Measurements from ENCODE around the gene PDXP.
"Not testable (repeated sequence)": the region's sequence is repeated elsewhere in the genome, so short reads cannot be mapped to it uniquely, and the experiment has no call there.

PDXP gene, protein sequence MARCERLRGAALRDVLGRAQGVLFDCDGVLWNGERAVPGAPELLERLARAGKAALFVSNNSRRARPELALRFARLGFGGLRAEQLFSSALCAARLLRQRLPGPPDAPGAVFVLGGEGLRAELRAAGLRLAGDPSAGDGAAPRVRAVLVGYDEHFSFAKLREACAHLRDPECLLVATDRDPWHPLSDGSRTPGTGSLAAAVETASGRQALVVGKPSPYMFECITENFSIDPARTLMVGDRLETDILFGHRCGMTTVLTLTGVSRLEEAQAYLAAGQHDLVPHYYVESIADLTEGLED

DNA sequence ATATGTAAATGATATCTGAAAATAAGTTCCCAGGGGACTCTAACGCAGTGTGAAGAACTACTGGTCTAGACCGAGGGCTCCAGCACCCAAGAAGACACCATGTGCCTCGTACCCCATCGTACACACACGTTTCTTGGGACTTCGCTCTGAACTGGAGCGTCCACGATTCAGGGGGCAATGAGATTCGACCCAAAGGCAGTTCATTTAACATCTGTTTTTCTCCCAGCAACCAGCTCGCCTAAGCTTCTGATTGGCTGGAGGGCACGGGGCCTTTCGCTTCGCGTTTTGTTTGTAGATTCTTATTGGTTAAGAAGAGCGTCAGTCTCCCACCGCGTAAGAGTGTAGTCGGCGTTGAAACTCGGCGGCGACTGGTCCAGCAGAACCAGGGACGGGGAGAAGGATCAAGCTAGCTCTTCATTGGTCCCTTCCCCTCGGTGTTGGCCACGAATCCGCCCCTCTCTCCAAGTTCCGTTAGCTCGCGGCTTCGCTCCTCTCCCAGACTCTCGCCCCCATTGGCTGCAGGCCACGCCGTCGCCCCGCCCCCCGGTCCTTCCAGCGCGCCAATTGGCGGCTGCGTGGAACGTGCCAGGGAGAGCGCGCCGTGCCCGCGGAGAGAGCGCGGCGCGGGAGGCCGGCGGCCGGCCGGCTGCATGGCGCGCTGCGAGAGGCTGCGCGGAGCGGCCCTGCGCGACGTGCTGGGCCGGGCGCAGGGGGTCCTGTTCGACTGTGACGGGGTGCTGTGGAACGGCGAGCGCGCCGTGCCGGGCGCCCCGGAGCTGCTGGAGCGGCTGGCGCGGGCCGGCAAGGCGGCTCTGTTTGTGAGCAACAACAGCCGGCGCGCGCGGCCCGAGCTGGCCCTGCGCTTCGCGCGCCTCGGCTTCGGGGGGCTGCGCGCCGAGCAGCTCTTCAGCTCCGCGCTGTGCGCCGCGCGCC is at the start of gene PDXP:
Gene PDXP, plus strand, starts transcription at position 591 of the 933 bp plus-strand sequence. Its CDS starts 60 bp downstream, at position 651.
- DNase-seq: peak; percentile 100

DNA sequence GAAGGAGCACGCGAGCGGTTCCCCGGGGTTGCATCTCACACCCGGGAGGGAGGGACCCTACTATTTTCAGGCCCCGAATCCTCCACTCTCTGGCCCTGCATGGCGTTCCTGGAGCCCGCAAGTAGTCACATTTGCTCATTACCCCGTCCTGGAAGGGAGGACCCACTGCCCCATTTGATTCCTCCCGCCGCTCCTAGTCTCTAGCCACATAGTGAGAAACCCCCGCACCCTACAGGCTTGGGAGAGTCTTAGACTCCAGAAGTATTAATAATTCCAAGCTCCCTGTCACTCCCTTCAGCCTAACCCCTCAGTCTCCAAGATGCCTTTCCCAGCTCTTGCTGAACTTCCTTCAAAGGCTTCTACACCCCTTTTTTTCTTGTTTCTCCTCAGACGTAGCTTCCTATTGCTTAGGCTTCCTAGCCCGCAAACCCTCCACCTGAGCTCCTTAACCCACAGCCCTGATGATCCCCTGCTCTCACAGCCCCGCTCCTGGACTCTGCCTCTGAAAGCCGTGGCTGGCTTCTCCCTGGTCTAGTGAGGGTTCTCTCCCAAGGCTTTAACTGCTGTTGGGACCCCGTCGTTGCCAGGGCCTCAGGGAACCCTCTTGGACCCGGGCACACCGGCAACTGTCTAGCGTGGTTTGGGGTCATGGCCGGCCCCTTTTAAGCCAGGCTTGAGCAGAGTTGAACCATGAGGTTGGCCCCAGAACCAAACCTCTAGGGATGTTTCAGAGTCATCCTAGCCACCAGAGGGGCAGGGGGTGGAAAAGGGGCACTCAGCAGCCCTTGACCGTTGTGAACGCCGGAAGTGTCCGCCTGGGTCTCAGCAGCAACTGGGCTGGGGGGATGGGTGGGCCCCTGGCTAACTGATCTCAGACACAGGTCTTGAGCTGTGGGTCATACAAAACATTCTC is 49.0 kb upstream of the PDXP start:
- no peak for DNase-seq

GRCh38 chr22:37610153-37610475 is 48.4 kb upstream of the PDXP start:
- not testable (repeated sequence) for DNase-seq

DNA sequence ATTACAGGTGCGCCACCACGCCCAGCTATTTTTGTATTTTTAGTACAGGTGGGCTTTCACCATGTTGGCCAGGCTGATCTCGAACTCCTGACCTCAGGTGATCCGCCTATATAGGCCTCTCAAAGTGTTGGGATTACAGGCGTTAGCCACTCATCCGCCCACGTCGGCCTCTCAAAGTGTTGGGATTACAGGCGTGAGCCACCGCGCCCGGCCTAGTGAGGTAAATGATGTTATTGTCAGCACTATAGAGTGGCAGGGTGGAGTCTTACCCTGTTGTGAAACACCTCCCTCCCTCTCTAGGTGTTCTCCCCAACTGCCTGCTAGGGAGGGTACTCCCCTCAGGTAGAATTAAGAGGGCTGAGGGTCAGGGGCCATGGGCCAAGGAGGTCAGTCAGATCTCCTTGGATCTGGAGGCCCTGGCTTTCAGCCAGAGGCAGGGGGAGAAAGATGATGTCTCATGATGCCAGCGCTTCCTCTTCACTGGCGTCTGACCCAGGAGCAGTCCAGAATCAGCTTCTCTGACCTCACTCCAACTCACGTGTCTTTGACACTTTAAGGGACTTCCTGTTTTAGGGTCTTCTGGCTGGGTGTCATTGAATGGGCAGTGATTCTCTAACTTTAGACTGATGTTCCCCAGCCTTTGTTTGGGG is 47.9 kb upstream of the PDXP start:
- DNase-seq: no peak

- no peak for DNase-seq
These were observed 47.3 kb upstream of the PDXP start for GRCh38 chr22:37611207-37611606.

GRCh38 chr22:37616201-37617083 is 42.1 kb upstream of the PDXP start:
- no peak for DNase-seq

DNA sequence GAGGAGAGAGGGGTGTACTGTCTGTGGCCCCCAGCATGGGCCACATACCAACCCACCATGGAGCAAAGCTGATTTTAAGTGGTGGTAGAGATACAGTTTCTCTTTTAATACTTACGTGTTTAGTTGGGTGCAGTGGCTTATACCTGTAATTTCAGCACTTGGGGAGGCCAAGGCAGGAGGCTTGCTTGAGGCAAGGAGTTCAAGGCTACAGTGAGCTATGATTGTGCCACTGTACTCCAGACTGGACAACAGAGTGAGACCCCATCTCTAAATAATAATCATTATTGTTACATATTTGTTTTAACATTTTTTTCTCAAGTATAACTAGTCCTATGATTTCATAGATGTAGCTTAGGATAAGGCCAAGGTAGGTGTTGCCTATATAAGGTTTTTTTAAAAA is 41.1 kb upstream of the PDXP start:
- no peak for DNase-seq

GRCh38 chr22:37618072-37618656 is 40.4 kb upstream of the PDXP start:
- no peak for DNase-seq

DNA sequence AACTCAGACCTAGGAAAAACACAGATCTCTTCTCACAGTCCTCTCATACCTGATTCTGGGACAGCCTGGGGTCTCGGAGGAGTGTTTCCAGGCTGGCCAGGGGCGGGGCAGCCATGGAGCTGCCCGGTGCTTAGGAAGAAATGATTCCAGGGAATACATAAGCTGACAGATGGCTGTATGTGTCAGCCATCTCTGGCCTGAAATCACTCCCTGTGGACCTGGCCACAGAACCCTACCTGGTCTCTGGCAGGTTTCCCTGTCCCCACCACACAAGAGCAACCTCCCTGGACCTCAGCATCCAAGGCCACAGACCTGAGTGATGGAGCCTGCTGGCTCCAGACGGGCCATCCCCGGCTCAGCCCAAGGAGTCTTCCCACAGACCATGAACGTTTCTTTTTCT is 39.8 kb upstream of the PDXP start:
- DNase-seq: no peak

DNA sequence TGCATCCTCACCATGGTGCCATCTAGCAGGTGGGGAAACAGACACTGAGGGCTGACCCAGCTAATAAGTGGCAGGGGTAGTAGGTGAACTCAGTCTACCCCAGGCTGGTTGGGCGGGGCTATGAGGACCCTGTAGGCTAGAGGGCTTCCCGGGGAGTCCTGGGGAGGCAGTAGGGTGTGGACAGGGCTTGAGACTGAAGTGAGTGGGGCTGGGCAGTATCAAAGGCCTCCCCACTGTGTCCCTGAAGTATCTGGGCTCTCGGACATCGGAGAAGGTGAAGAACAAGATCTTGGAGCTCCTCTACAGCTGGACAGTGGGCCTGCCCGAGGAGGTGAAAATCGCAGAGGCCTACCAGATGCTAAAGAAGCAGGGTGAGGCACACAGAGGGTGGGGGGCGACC is 38.5 kb upstream of the PDXP start:
- no peak for DNase-seq

- no peak for DNase-seq
These were observed 37.1 kb upstream of the PDXP start for GRCh38 chr22:37621352-37621860.

GRCh38 chr22:37623075-37624016 is 35.2 kb upstream of the PDXP start:
- peak; percentile 52 for DNase-seq

DNA sequence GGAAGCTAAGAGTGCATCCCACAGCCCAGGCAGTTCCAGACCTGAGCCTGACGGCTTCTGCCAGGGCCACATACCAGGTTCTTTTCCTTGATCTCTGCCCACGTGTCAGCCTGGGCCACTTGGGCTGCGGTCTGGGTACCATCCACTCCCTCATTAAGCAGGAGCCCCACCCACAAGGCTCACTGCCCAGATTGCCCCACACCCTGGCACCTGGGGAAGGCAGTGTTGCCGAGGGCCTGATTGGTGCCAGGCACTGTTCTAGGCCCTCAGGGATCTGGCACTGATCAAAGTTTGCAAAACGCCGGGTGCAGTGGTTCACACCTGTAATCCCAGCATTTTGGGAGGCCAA is 34.5 kb upstream of the PDXP start:
- DNase-seq: no peak

GRCh38 chr22:37624876-37625275 is 33.6 kb upstream of the PDXP start:
- DNase-seq: no peak

DNA sequence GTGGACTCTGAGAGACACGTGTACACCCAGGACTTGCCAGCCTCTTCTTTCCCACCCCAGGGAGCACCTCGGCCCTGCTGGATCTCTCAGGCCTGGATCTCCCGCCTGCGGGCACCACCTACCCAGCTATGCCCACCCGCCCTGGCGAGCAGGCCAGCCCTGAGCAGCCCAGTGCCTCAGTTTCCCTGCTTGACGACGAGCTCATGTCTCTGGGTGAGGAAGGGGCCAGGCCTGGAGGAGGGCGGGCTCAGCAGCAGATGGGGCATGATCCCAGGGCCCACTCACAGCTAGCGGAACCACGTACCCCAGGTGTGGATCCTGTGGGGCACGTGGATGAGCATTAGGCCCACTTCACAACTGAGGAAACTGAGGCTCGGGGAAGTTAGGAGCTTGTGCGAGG is 32.8 kb upstream of the PDXP start:
- no peak for DNase-seq

- DNase-seq: peak; percentile 10
These were observed 32.4 kb upstream of the PDXP start for GRCh38 chr22:37626144-37626543.

DNA sequence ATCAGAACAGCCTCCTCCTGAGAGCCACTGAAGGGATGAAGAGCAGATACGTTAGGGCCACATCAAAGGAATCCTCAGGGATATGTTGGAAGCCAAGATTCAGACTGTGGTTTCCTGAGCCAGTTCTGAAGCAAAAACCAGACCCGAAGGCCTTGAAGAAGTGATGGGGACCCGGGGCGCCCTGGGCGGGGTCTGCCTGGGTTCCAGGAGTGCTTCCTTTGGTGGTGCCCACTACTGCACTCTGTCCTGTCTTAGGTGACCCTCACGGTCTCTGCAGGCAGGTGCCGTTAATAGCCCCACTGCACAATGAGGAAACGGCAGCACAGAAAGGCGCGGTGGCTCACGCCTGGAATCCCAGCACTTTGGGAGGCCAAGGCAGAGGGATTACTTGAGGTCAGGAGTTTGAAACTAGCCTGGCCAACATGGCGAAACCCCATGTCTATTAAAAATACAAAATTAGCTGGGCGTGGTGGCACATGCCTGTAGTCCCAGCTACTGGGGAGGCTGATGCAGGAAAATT is 31.9 kb upstream of the PDXP start:
- DNase-seq: no peak

- no peak for DNase-seq
These were observed 31.4 kb upstream of the PDXP start for GRCh38 chr22:37627121-37627520.

- no peak for DNase-seq
These were observed 31.0 kb upstream of the PDXP start for GRCh38 chr22:37627545-37627944.

DNA sequence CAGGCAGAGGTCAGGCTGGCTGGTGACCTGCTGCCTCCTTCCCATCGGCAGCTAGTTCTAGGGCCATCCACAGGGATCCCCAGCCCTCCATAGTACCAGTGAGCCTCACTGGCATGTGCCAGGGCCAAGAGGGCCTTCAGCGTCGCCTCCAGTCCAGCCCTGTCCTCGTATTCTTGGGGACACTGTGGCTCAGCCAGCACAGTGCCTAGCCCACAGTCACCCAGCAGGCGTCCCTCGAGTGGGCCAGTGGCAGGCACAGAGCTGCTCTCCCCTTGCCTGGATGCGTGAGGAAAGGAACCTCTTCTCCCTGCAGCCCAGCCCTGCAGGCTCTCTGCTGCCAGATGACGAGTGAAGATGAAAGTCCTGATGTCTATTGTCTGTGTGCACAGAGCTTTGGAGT is 29.7 kb upstream of the PDXP start:
- DNase-seq: no peak
